ENCODE results near the gene CYLD. TPM values are rescaled to one million over a fixed set of nuclear protein-coding genes. Genes with fewer than 3 reads are reported as not detected.

CYLD gene
- total RNA-seq, 1 experiment from 2014 or later, result 5.0 TPM

GRCh38 chr16:50705436-50706110, 36.3 kb upstream of the CYLD start:
- H3K27me3 ChIP-seq (ENCODE audit: control insufficient read depth, insufficient read depth, low read length), result no peaks in the 10 kb centered on the region
- H3K4me3 ChIP-seq (ENCODE audit: insufficient read depth, low read depth, low read length), result no peak overlapping the region
- H3K36me3 ChIP-seq (replicated peaks; ENCODE audit: control insufficient read depth, insufficient read depth, low read length), result no peaks in the 10 kb centered on the region
- no peak for DNase-seq

DNA sequence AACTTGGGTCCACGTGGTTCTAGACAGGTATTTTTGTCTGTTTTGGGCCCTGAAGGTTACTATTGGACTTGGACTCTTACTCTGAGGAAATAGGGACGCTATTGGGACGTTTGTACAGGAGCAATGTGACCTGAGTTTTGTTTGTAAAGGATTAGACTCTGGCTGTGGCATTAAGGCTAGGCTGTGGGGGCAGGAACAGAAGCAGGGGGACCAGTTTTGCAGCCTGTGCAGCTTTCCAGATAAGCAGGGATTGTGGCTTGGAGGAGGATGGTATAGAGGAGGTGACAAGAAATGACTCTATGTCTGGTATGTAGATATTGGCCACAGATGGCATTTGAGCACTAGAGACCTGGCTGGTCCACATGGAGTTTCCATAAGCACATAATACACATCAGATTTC, 35.6 kb upstream of the CYLD start:
- H3K27me3 ChIP-seq (ENCODE audit: control insufficient read depth, insufficient read depth, low read length), result no peaks in the 10 kb centered on the region
- no peak for DNase-seq
- no peak overlapping the region for H3K4me3 ChIP-seq (ENCODE audit: insufficient read depth, low read depth, low read length)
- H3K36me3 ChIP-seq (replicated peaks; ENCODE audit: control insufficient read depth, insufficient read depth, low read length), result no peaks in the 10 kb centered on the region

- H3K27me3 ChIP-seq (ENCODE audit: control insufficient read depth, insufficient read depth, low read length), result no peaks in the 10 kb centered on the region
- H3K36me3 ChIP-seq (replicated peaks; ENCODE audit: control insufficient read depth, insufficient read depth, low read length), result no peaks in the 10 kb centered on the region
- no peak for DNase-seq
- no peak overlapping the region for H3K4me3 ChIP-seq (ENCODE audit: insufficient read depth, low read depth, low read length)
Observed at GRCh38 chr16:50708373-50709060, 33.4 kb upstream of the CYLD start.

- DNase-seq, result no peak
- Histone ChIP-seq H3K36me3 (replicated peaks; ENCODE audit: control insufficient read depth, insufficient read depth, low read length) (no peaks in the 10 kb centered on the region), H3K27me3 (ENCODE audit: control insufficient read depth, insufficient read depth, low read length) (no peaks in the 10 kb centered on the region), H3K4me3 (ENCODE audit: insufficient read depth, low read depth, low read length) (no peak overlapping the region)
Observed at GRCh38 chr16:50709061-50709684, 32.7 kb upstream of the CYLD start.

GRCh38 chr16:50709980-50710379, 31.9 kb upstream of the CYLD start:
- Histone ChIP-seq H3K36me3 (replicated peaks; ENCODE audit: control insufficient read depth, insufficient read depth, low read length) (no peaks in the 10 kb centered on the region), H3K27me3 (ENCODE audit: control insufficient read depth, insufficient read depth, low read length) (no peaks in the 10 kb centered on the region), H3K4me3 (ENCODE audit: insufficient read depth, low read depth, low read length) (no peak overlapping the region)
- peak; percentile 68 for DNase-seq

DNA sequence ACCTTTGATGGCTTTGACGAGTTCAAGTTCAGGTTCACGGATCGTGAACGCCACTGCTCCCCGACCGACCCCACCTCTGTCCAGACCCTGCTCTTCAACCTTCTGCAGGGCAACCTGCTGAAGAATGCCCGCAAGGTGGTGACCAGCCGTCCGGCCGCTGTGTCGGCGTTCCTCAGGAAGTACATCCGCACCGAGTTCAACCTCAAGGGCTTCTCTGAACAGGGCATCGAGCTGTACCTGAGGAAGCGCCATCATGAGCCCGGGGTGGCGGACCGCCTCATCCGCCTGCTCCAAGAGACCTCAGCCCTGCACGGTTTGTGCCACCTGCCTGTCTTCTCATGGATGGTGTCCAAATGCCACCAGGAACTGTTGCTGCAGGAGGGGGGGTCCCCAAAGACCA, 30.8 kb upstream of the CYLD start:
- peak; percentile 22 for DNase-seq
- no peaks in the 10 kb centered on the region for H3K27me3 ChIP-seq (ENCODE audit: control insufficient read depth, insufficient read depth, low read length)
- H3K36me3 ChIP-seq (replicated peaks; ENCODE audit: control insufficient read depth, insufficient read depth, low read length), result no peaks in the 10 kb centered on the region
- no peak overlapping the region for H3K4me3 ChIP-seq (ENCODE audit: insufficient read depth, low read depth, low read length)

GRCh38 chr16:50711862-50712559, 29.9 kb upstream of the CYLD start:
- peak; percentile 26 for DNase-seq
- no peak overlapping the region for H3K4me3 ChIP-seq (ENCODE audit: insufficient read depth, low read depth, low read length)
- H3K27me3 ChIP-seq (ENCODE audit: control insufficient read depth, insufficient read depth, low read length), result no peaks in the 10 kb centered on the region
- no peaks in the 10 kb centered on the region for H3K36me3 ChIP-seq (replicated peaks; ENCODE audit: control insufficient read depth, insufficient read depth, low read length)

DNA sequence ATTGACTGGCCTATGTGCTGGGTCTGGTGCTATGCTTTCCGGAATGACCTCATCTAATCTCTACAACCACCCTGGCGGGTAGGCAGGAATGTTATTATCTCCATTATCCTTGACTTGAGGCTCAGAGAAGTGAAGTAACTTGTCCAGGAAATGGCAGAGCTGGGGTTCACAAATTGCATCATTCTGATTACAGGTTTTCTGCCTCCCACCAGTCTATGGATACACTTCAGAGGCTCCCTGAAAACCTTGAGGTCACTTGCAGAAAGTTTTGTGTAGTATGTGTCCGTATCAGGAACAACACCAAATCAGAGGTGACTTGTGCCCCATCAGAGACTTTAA, 29.4 kb upstream of the CYLD start:
- H3K36me3 ChIP-seq (replicated peaks; ENCODE audit: control insufficient read depth, insufficient read depth, low read length), result no peaks in the 10 kb centered on the region
- H3K4me3 ChIP-seq (ENCODE audit: insufficient read depth, low read depth, low read length), result no peak overlapping the region
- no peak for DNase-seq
- no peaks in the 10 kb centered on the region for H3K27me3 ChIP-seq (ENCODE audit: control insufficient read depth, insufficient read depth, low read length)

GRCh38 chr16:50712956-50713355, 28.9 kb upstream of the CYLD start:
- no peak overlapping the region for H3K4me3 ChIP-seq (ENCODE audit: insufficient read depth, low read depth, low read length)
- H3K27me3 ChIP-seq (ENCODE audit: control insufficient read depth, insufficient read depth, low read length), result no peaks in the 10 kb centered on the region
- H3K36me3 ChIP-seq (replicated peaks; ENCODE audit: control insufficient read depth, insufficient read depth, low read length), result no peaks in the 10 kb centered on the region
- DNase-seq, result no peak

DNA sequence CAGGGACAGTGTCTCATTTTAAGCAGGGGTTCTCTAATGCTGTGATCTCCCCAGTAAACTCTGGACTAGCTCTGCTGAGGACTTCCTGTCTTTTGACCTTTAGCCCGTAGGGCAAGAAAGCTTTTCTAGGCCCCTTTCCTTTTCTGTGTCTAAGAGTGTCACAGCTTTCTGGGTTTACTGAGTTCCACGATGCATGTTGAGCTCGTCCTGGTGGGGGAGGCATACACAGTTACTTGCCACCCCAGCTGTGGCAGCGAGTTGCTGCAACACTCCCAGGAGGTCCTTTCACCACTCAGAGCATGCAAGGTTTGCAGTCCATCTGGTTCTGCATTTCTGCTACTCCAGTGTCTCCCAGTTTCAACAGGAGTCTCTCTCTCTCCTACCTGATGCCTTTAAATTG, 24.8 kb upstream of the CYLD start:
- Histone ChIP-seq H3K27me3 (ENCODE audit: control insufficient read depth, insufficient read depth, low read length) (no peaks in the 10 kb centered on the region), H3K36me3 (replicated peaks; ENCODE audit: control insufficient read depth, insufficient read depth, low read length) (no peaks in the 10 kb centered on the region), H3K4me3 (ENCODE audit: insufficient read depth, low read depth, low read length) (no peak overlapping the region)
- no peak for DNase-seq

DNA sequence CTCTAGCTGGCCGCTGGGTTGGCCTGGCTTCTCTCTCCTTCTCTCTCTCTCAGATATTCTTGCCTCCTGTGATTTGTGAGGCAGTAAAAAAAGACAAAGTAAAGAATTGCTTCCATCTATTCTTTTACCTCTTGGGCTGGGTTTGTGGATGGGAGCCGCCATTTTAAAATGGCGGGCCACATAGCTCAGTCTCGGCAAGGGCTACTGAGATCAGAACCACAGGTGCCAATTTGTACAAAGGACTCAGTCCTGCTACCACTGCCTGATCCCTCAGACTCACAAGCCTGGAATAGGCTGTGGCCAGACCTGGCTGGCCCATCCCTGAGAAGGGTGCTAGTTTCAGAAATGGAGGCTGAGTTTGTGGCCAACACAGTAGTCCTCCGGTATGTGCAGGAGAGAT, 24.4 kb upstream of the CYLD start:
- H3K36me3 ChIP-seq (replicated peaks; ENCODE audit: control insufficient read depth, insufficient read depth, low read length), result no peaks in the 10 kb centered on the region
- H3K4me3 ChIP-seq (ENCODE audit: insufficient read depth, low read depth, low read length), result no peak overlapping the region
- DNase-seq, result no peak
- H3K27me3 ChIP-seq (ENCODE audit: control insufficient read depth, insufficient read depth, low read length), result no peaks in the 10 kb centered on the region

DNA sequence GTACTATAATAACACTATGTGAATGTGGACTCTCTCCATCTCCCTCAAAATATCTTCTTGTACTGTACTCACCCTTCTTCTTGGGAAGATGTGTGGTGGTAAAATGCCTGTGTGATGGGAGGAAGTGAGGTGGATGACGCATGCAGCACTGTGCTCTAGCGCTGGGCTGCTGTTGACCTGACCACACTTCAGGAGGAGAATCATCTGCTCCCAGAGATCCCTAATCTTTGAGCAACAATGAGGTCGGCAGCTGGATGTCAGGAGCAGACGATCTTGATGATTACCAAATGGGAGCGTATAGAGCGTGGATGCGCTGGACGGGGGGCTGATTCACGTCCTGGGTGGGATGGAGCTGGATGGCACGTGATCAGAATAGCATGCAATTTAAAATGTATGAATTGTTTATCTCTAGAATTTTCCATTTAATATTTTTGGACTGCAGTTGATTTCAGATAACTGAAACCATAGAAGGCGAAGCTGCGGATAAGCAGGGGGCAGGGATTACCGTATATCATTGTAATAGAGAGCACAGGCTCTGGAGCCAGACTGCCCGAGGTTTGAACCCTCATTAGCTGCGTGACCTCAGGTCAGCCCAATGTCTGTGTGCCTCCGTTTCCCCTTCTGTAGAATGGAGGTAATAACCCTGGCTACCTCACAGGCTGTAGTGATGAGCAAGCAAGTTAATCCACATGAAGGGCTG, 23.7 kb upstream of the CYLD start:
- no peak for DNase-seq
- H3K36me3 ChIP-seq (replicated peaks; ENCODE audit: control insufficient read depth, insufficient read depth, low read length), result no peaks in the 10 kb centered on the region
- no peaks in the 10 kb centered on the region for H3K27me3 ChIP-seq (ENCODE audit: control insufficient read depth, insufficient read depth, low read length)
- H3K4me3 ChIP-seq (ENCODE audit: insufficient read depth, low read depth, low read length), result no peak overlapping the region

DNA sequence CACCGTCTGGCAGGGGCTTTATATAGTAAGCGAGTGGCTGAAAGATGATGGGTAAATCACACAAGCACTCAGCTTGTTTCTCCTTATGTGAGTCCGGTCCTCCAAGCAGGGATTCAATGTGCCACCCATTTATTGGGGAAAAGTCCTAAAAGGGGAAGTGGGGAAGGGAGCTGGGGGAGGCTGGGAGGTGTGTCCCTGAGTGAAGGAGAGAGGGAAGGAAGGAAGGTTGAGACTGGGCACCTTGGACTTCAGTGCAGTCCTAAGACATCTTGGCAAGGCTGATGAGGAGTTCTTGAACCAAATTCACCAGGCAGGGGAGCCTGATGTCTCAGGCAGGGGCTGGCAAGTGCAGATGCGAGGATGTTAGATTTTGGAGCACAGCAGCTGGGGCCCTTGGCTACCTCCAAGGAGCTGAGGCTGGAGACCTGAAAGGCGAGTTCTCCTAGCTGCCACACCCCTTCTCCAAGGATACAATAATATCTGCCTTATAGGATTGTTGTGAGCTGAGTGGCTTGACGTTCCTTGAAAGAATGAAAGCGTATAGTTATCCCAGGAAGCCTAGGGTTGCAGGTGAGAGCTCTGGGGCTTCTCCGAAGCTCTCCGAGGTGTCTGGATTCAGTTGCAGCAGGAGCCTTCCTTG, 23.0 kb upstream of the CYLD start:
- H3K4me3 ChIP-seq (ENCODE audit: insufficient read depth, low read depth, low read length), result no peak overlapping the region
- DNase-seq, result no peak
- H3K27me3 ChIP-seq (ENCODE audit: control insufficient read depth, insufficient read depth, low read length), result no peaks in the 10 kb centered on the region
- H3K36me3 ChIP-seq (replicated peaks; ENCODE audit: control insufficient read depth, insufficient read depth, low read length), result no peaks in the 10 kb centered on the region

All from H7 (cell line).